GM23338 (cell line): ENCODE measurements around the gene TRMT61A.

Experiments
- CREB1 ChIP-seq: fragments of 250-450 bp; sonication (Bioruptor Pico); IDR thresholded peaks from 2 replicates; pipeline ENCODE4 v1.5.0; 2020; ENCODE audit warnings: low read depth, mild to moderate bottlenecking, moderate library complexity
- EZH2 ChIP-seq: fragments of 200-600 bp; sonication (generic); IDR thresholded peaks from one replicate; pipeline ENCODE4 v1.8.0; 2017; ENCODE audit warnings: antibody characterized with exemption, mild to moderate bottlenecking, low read depth; ENCODE audit not compliant: unreplicated experiment
- JUNB ChIP-seq: IDR thresholded peaks from one replicate; pipeline ENCODE4 v1.6.1; 2016; ENCODE audit warnings: antibody characterized with exemption; ENCODE audit not compliant: unreplicated experiment
- POLR2AphosphoS5 ChIP-seq: IDR thresholded peaks from 2 replicates; pipeline ENCODE4 v1.6.1; 2016; ENCODE audit warnings: antibody characterized with exemption, low read depth
- REST ChIP-seq: IDR thresholded peaks from one replicate; pipeline ENCODE4 v1.6.1; 2018; ENCODE audit warnings: antibody characterized with exemption; ENCODE audit not compliant: unreplicated experiment
- TF ChIP-seq, protein P1 (sequence below), 2 experiments: fragments of 200-600 bp in 1 of 2; sonication (generic) in 1 of 2; conservative IDR thresholded peaks; 2 replicates each; pipeline versions ENCODE4 v1.5.1 to v1.6.1; 2016 to 2017; ENCODE audit warnings: antibody characterized with exemption in 2 of 2, low read depth in 2 of 2, mild to moderate bottlenecking in 2 of 2, moderate library complexity in 1 of 2

- TF ChIP-seq, protein P1, sequence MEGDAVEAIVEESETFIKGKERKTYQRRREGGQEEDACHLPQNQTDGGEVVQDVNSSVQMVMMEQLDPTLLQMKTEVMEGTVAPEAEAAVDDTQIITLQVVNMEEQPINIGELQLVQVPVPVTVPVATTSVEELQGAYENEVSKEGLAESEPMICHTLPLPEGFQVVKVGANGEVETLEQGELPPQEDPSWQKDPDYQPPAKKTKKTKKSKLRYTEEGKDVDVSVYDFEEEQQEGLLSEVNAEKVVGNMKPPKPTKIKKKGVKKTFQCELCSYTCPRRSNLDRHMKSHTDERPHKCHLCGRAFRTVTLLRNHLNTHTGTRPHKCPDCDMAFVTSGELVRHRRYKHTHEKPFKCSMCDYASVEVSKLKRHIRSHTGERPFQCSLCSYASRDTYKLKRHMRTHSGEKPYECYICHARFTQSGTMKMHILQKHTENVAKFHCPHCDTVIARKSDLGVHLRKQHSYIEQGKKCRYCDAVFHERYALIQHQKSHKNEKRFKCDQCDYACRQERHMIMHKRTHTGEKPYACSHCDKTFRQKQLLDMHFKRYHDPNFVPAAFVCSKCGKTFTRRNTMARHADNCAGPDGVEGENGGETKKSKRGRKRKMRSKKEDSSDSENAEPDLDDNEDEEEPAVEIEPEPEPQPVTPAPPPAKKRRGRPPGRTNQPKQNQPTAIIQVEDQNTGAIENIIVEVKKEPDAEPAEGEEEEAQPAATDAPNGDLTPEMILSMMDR (conservative IDR thresholded peaks at IDR 0.05; ENCODE audit: low read depth in 2 of 2): no peak
- TF ChIP-seq REST: no peak
- TF ChIP-seq JUNB: no peak
- TF ChIP-seq CREB1: no peak
- TF ChIP-seq POLR2AphosphoS5: no peak
- no peak for TF ChIP-seq EZH2
These were observed 830 bp upstream of the TRMT61A start for GRCh38 chr14:103528146-103528586.
